Type B pancreatic cell (in vitro differentiated cells): Measurements from ENCODE around the gene MAG. TPM values are rescaled to one million over a fixed set of nuclear protein-coding genes. Genes with fewer than 3 reads are reported as not detected.

Experiments used
- DNase-seq: peaks from one replicate; pipeline ENCODE4 v3.0.0; 2021; ENCODE audit warnings: mixed read lengths; ENCODE audit not compliant: unreplicated experiment; ENCODE audit errors: extremely low spot score
- H3K27ac Mint-ChIP-seq: 2 replicates; pipeline ENCODE4 v1.8.0; 2021; ENCODE audit warnings: mild to moderate bottlenecking, mixed read lengths
- H3K27me3 Mint-ChIP-seq: 2 replicates; pipeline ENCODE4 v1.8.0; 2021; ENCODE audit warnings: mixed read lengths
- H3K36me3 Mint-ChIP-seq: 2 replicates; pipeline ENCODE4 v1.8.0; 2021; ENCODE audit warnings: mixed read lengths
- H3K4me1 Mint-ChIP-seq: one replicate; pipeline ENCODE4 v1.8.0; 2021; ENCODE audit warnings: mixed read lengths; ENCODE audit not compliant: unreplicated experiment
- H3K4me3 Mint-ChIP-seq: 2 replicates; pipeline ENCODE4 v1.8.0; 2021; ENCODE audit warnings: mild to moderate bottlenecking, mixed read lengths
- H3K9me3 Mint-ChIP-seq: 2 replicates; pipeline ENCODE4 v1.8.0; 2021; ENCODE audit warnings: mixed read lengths
- total RNA-seq: library from RNA; stranded (reverse); gene quantifications from 2 replicates; pipeline ENCODE4 v1.2.1, GENCODE V29; 2021; ENCODE audit warnings: low replicate concordance
- TF ChIP-seq, protein P1 (sequence below): fragments of 200-600 bp; sonication (generic); conservative IDR thresholded peaks from 2 replicates; pipeline ENCODE4 v1.5.0; 2021; ENCODE audit warnings: antibody characterized with exemption, mild to moderate bottlenecking

MAG gene
- total RNA-seq, 1 donor from 2014 or later: not detected

DNA sequence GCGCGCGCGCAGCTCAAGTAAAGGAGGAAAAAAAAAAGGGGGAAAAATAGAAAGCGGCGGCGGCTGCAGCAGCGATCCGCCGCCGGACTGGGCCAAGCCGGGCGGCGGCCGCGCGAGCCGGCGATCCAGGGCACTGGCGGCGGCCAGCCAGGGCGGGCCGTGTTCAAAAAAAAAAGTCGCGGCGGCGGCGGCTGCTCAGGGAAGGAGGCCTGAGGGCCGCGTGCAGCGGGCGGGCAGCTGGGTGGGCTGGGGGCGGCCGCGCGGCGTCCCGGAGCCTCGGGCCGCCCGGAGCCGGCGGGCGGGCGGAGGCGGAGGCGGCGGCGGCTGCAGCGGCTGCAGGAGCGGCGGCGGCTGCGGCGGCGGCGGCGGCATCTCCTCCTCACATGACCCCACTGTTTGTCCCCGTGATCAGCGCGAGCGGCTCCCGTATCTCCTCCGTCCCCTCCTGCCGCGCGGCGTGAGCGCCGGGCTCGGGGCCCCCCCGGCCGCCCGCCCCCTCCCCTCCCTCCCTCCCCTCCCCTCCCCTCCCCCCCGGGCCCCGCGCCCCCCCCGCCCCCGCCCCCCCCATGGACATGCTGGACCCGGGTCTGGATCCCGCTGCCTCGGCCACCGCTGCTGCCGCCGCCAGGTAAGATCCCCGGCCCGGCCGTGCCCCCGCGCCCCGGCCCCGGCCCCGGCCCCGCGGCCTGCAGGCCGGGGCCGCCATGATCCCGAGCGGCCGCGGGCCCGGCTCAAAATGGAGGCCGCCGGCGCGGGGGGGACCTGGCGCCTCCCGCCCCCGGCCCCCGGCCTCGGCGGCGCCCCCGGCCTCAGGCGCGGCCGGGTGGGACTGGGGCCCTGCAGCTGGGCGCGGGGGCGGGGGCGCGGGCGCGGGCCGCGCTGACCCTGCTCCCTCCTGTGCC, 23.2 kb upstream of the MAG start, which contains the start of gene USF2:
TSS of gene USF2 (plus strand) at position 427 of the 902 bp plus-strand sequence. CDS start at position 567, 140 bp downstream.
- Mint-ChIP-seq H3K4me1 (peaks cover 18% of the 10 kb centered on the region), H3K27ac (peak within 1 kb of the TSS; percentile 94), H3K36me3 (peaks cover 5% of the 10 kb centered on the region), H3K27me3 (no peaks in the 10 kb centered on the region), H3K9me3 (no peaks in the 10 kb centered on the region), H3K4me3 (peak within 1 kb of the TSS; percentile 93)
- DNase-seq: no peak
- TF ChIP-seq, protein P1, sequence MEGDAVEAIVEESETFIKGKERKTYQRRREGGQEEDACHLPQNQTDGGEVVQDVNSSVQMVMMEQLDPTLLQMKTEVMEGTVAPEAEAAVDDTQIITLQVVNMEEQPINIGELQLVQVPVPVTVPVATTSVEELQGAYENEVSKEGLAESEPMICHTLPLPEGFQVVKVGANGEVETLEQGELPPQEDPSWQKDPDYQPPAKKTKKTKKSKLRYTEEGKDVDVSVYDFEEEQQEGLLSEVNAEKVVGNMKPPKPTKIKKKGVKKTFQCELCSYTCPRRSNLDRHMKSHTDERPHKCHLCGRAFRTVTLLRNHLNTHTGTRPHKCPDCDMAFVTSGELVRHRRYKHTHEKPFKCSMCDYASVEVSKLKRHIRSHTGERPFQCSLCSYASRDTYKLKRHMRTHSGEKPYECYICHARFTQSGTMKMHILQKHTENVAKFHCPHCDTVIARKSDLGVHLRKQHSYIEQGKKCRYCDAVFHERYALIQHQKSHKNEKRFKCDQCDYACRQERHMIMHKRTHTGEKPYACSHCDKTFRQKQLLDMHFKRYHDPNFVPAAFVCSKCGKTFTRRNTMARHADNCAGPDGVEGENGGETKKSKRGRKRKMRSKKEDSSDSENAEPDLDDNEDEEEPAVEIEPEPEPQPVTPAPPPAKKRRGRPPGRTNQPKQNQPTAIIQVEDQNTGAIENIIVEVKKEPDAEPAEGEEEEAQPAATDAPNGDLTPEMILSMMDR: no peak

GRCh38 chr19:35269438-35270117, 22.4 kb upstream of the MAG start:
- peaks cover 9% of the 10 kb centered on the region for H3K36me3 Mint-ChIP-seq
- H3K27ac Mint-ChIP-seq: peak overlapping the region; percentile 76

GRCh38 chr19:35270381-35270811, 21.6 kb upstream of the MAG start:
- no peak for DNase-seq
- H3K27me3 Mint-ChIP-seq: no peaks in the 10 kb centered on the region
- peaks cover 11% of the 10 kb centered on the region for H3K4me1 Mint-ChIP-seq
- TF ChIP-seq, protein P1: no peak
- peaks cover 11% of the 10 kb centered on the region for H3K36me3 Mint-ChIP-seq
- H3K27ac Mint-ChIP-seq: no peak overlapping the region
- H3K4me3 Mint-ChIP-seq: peak overlapping the region; percentile 78
- no peaks in the 10 kb centered on the region for H3K9me3 Mint-ChIP-seq

More at GRCh38 chr19:35269438-35270117, 22.4 kb upstream of the MAG start:
- DNase-seq: peak; percentile 90
- Mint-ChIP-seq H3K27me3 (no peaks in the 10 kb centered on the region), H3K4me1 (peaks cover 18% of the 10 kb centered on the region), H3K4me3 (peak overlapping the region; percentile 78), H3K9me3 (no peaks in the 10 kb centered on the region)
- TF ChIP-seq, protein P1: peak; percentile 99

GRCh38 chr19:35271546-35271945, 20.4 kb upstream of the MAG start:
- H3K9me3 Mint-ChIP-seq: no peaks in the 10 kb centered on the region
- H3K4me3 Mint-ChIP-seq: no peak overlapping the region
- peaks cover 5% of the 10 kb centered on the region for H3K4me1 Mint-ChIP-seq
- TF ChIP-seq, protein P1: no peak
- no peaks in the 10 kb centered on the region for H3K27me3 Mint-ChIP-seq
- H3K27ac Mint-ChIP-seq: no peak overlapping the region
- no peak for DNase-seq
- H3K36me3 Mint-ChIP-seq: peaks cover 15% of the 10 kb centered on the region

- no peak for DNase-seq
- Mint-ChIP-seq H3K9me3 (no peaks in the 10 kb centered on the region), H3K36me3 (peaks cover 15% of the 10 kb centered on the region), H3K4me3 (no peak overlapping the region), H3K27ac (no peak overlapping the region), H3K4me1 (peaks cover 5% of the 10 kb centered on the region), H3K27me3 (no peaks in the 10 kb centered on the region)
- TF ChIP-seq, protein P1: no peak
Measured at GRCh38 chr19:35272122-35272719, 19.7 kb upstream of the MAG start.
